H1 (cell line): ENCODE results near the gene MGAT5. TPM values are rescaled to one million over a fixed set of nuclear protein-coding genes. Genes with fewer than 3 reads are reported as not detected.

Experiments
- CTCF ChIA-PET: fragments of 300-600 bp; sonication (Branson Sonifier 250); formaldehyde crosslinking; loops from one replicate; lab custom pipeline; 2021; ENCODE audit not compliant: partially characterized antibody; lab: Charles Lee
- POLR2A ChIA-PET: fragments of 300-600 bp; sonication (Branson Sonifier 250); formaldehyde crosslinking; loops from one replicate; lab custom pipeline; 2021; ENCODE audit warnings: inconsistent platforms; ENCODE audit not compliant: partially characterized antibody; lab: Charles Lee
- DNase-seq, 2 experiments: peaks; one replicate each; pipeline versions ENCODE4 v3.0.0 to v3.0.0-alpha.2; 2010 to 2022; ENCODE audit warnings: low spot score in 2 of 2, low read depth in 1 of 2, mixed read lengths in 1 of 2
- FAIRE-seq: peaks from 2 replicates; lab custom pipeline; 2011; peaks lifted over from hg19 to GRCh38; lab: Jason Lieb, UNC
- H2AFZ ChIP-seq: 2 replicates; pipeline ENCODE4 v1.8.1; 2012; ENCODE audit warnings: low read length, inconsistent platforms
- H2AK5ac ChIP-seq: 2 replicates; pipeline ENCODE4 v1.6.1; 2013; ENCODE audit warnings: low read depth, low read length
- H2BK120ac ChIP-seq: replicated peaks from 2 replicates; pipeline ENCODE3; 2013; ENCODE audit warnings: low read depth, low read length, inconsistent platforms
- H2BK12ac ChIP-seq: 2 replicates; pipeline ENCODE4 v1.6.1; 2013; ENCODE audit warnings: low read depth, low read length
- H2BK15ac ChIP-seq: 2 replicates; pipeline ENCODE4 v1.6.1; 2013; ENCODE audit warnings: low read length
- H2BK20ac ChIP-seq: 2 replicates; pipeline ENCODE4 v1.6.1; 2013; ENCODE audit warnings: low read length
- H2BK5ac ChIP-seq: 2 replicates; pipeline ENCODE4 v1.6.1; 2013; ENCODE audit warnings: low read depth, low read length
- H3K14ac ChIP-seq: 2 replicates; pipeline ENCODE4 v1.6.1; 2013; ENCODE audit warnings: inconsistent platforms; ENCODE audit not compliant: insufficient read length
- H3K18ac ChIP-seq: 2 replicates; pipeline ENCODE4 v1.6.1; 2013; ENCODE audit warnings: low read length; ENCODE audit errors: extremely low read depth
- H3K23ac ChIP-seq: 2 replicates; pipeline ENCODE4 v1.6.1; 2013; ENCODE audit warnings: inconsistent platforms; ENCODE audit not compliant: insufficient read length
- H3K23me2 ChIP-seq: 2 replicates; pipeline ENCODE4 v1.6.1; 2013; ENCODE audit warnings: low read depth, low read length
- H3K27ac ChIP-seq: 2 replicates; pipeline ENCODE4 v1.6.1; 2011; ENCODE audit warnings: low read depth, low read length, inconsistent platforms
- H3K27me3 ChIP-seq, 4 experiments: replicated peaks in 1 of 4; 1 replicate in 1 of 4; 2 replicates in 3 of 4; pipeline versions ENCODE4 v1.6.1 to v1.8.1; 2011 to 2013; ENCODE audit warnings: low read length in 3 of 4, mild to moderate bottlenecking in 3 of 4, inconsistent platforms in 2 of 4, mixed read lengths in 2 of 4, moderate library complexity in 1 of 4; ENCODE audit not compliant: control insufficient read depth in 3 of 4, insufficient read depth in 3 of 4; ENCODE audit errors: extremely low read depth in 1 of 4
- H3K36me3 ChIP-seq, 4 experiments: 2 replicates each; pipeline versions ENCODE4 v1.6.1 to v1.8.1; 2011 to 2013; ENCODE audit warnings: mild to moderate bottlenecking in 4 of 4, low read length in 3 of 4, moderate library complexity in 2 of 4, control low read depth in 1 of 4, inconsistent platforms in 1 of 4; ENCODE audit not compliant: insufficient read depth in 4 of 4, control insufficient read depth in 2 of 4
- H3K4ac ChIP-seq: replicated peaks from 2 replicates; pipeline ENCODE3; 2013; ENCODE audit warnings: low read length, low read depth, mixed read lengths, inconsistent platforms; ENCODE audit not compliant: insufficient read length
- H3K4me1 ChIP-seq, 4 experiments: replicated peaks in 1 of 4; 1 replicate in 1 of 4; 2 replicates in 3 of 4; pipeline versions ENCODE4 v1.6.1 to v1.8.1; 2011 to 2013; ENCODE audit warnings: low read length in 3 of 4, inconsistent platforms in 2 of 4, mixed read lengths in 1 of 4; ENCODE audit not compliant: insufficient read depth in 4 of 4, control insufficient read depth in 3 of 4
- H3K4me2 ChIP-seq, 2 experiments: 2 replicates each; pipeline versions ENCODE4 v1.6.1 to v1.8.1; 2011 to 2013; ENCODE audit warnings: low read depth in 2 of 2, low read length in 2 of 2, control low read depth in 1 of 2, inconsistent platforms in 1 of 2, mild to moderate bottlenecking in 1 of 2; ENCODE audit not compliant: insufficient read depth in 1 of 2
- H3K4me3 ChIP-seq, 4 experiments: fragments of 200-600, 300-600 bp in 1 of 4; sonication (generic), shearing (Covaris generic), sonication (Bioruptor Twin) in 1 of 4; 2 replicates each; pipeline versions ENCODE4 v1.5.1 to v1.8.1; 2011 to 2016; ENCODE audit warnings: low read length in 4 of 4, low read depth in 3 of 4, control low read depth in 2 of 4, inconsistent platforms in 2 of 4, mild to moderate bottlenecking in 2 of 4, mixed read lengths in 1 of 4, moderate library complexity in 1 of 4; ENCODE audit not compliant: insufficient read depth in 2 of 4; ENCODE audit errors: extremely low read depth in 1 of 4
- H3K56ac ChIP-seq: replicated peaks from 2 replicates; pipeline ENCODE3; 2013; ENCODE audit warnings: low read depth, mild to moderate bottlenecking, mixed read lengths, low read length, inconsistent platforms; ENCODE audit not compliant: insufficient read length
- H3K79me1 ChIP-seq: 2 replicates; pipeline ENCODE4 v1.6.1; 2013; ENCODE audit warnings: low read depth, low read length, control low read depth
- H3K79me2 ChIP-seq, 2 experiments: 2 replicates each; pipeline versions ENCODE4 v1.6.1 to v1.8.1; 2012 to 2013; ENCODE audit warnings: low read length in 2 of 2, mild to moderate bottlenecking in 2 of 2, inconsistent platforms in 1 of 2; ENCODE audit not compliant: insufficient read depth in 2 of 2, control insufficient read depth in 1 of 2
- H3K9ac ChIP-seq, 4 experiments: replicated peaks in 1 of 4; 1 replicate in 1 of 4; 2 replicates in 3 of 4; pipeline versions ENCODE4 v1.6.1 to v1.8.1; 2011 to 2013; ENCODE audit warnings: low read depth in 3 of 4, low read length in 3 of 4, control low read depth in 2 of 4, mild to moderate bottlenecking in 2 of 4, moderate library complexity in 2 of 4, inconsistent platforms in 1 of 4; ENCODE audit errors: extremely low read depth in 1 of 4
- H3K9me3 ChIP-seq, 2 experiments: 2 replicates each; pipeline versions ENCODE4 v1.6.1 to v1.8.1; 2012 to 2013; ENCODE audit warnings: mild to moderate bottlenecking in 2 of 2, moderate library complexity in 2 of 2, control low read depth in 1 of 2, inconsistent platforms in 1 of 2, low read depth in 1 of 2, low read length in 1 of 2, mixed read lengths in 1 of 2; ENCODE audit not compliant: insufficient read depth in 2 of 2
- H4K20me1 ChIP-seq, 2 experiments: replicated peaks in 1 of 2; 2 replicates each; pipeline versions ENCODE3 to v1.8.1; 2011 to 2013; ENCODE audit warnings: inconsistent platforms in 2 of 2, low read length in 2 of 2, mild to moderate bottlenecking in 1 of 2; ENCODE audit not compliant: insufficient read depth in 2 of 2, control insufficient read depth in 1 of 2
- H4K5ac ChIP-seq: 2 replicates; pipeline ENCODE4 v1.6.1; 2013; ENCODE audit warnings: low read length, low read depth, mixed read lengths, inconsistent platforms; ENCODE audit not compliant: insufficient read length
- H4K8ac ChIP-seq: 2 replicates; pipeline ENCODE4 v1.8.0; 2013; ENCODE audit warnings: mild to moderate bottlenecking, moderate library complexity, low read length, inconsistent platforms; ENCODE audit not compliant: insufficient read depth; ENCODE audit errors: extremely low read depth
- H4K91ac ChIP-seq: replicated peaks from 2 replicates; pipeline ENCODE3; 2013; ENCODE audit warnings: low read length, mixed read lengths, inconsistent platforms; ENCODE audit not compliant: insufficient read length
- ASH2L ChIP-seq: fragments of 200-600, 300-600 bp; sonication (generic); IDR thresholded peaks from one replicate; pipeline ENCODE4 v1.7.1; 2017; ENCODE audit warnings: low read length
- CEBPB ChIP-seq: IDR thresholded peaks from 2 replicates; pipeline ENCODE4 v1.6.1; 2012; ENCODE audit warnings: low read depth, low read length
- FOSL1 ChIP-seq: IDR thresholded peaks from 2 replicates; pipeline ENCODE4 v1.6.1; 2011; ENCODE audit warnings: mild to moderate bottlenecking, low read depth, low read length, moderate library complexity; ENCODE audit not compliant: insufficient read depth
- GABPA ChIP-seq: IDR thresholded peaks from 2 replicates; pipeline ENCODE4 v1.6.1; 2011; ENCODE audit warnings: mild to moderate bottlenecking, low read length, moderate library complexity, borderline replicate concordance; ENCODE audit not compliant: insufficient read depth
- PHF8 ChIP-seq: fragments of 200-600 bp; sonication (generic); conservative IDR thresholded peaks from 2 replicates; pipeline ENCODE4 v1.7.1; 2012; ENCODE audit warnings: low read depth, mild to moderate bottlenecking, inconsistent platforms, low read length, moderate library complexity
- POLR2AphosphoS5 ChIP-seq: IDR thresholded peaks from 2 replicates; pipeline ENCODE4 v1.6.1; 2011; ENCODE audit warnings: low read depth, low read length
- RBBP5 ChIP-seq: IDR thresholded peaks from 2 replicates; pipeline ENCODE4 v1.7.1; 2012; ENCODE audit warnings: low read depth, mild to moderate bottlenecking, inconsistent platforms, low read length, moderate library complexity, borderline replicate concordance
- RFX5 ChIP-seq: IDR thresholded peaks from 2 replicates; pipeline ENCODE4 v1.6.1; 2011; ENCODE audit warnings: low read depth, low read length, improper control_type of control experiment, borderline replicate concordance
- RXRA ChIP-seq: IDR thresholded peaks from 2 replicates; pipeline ENCODE4 v1.6.1; 2011; ENCODE audit warnings: low read depth, mild to moderate bottlenecking, low read length, moderate library complexity; ENCODE audit not compliant: insufficient read depth
- SP2 ChIP-seq: IDR thresholded peaks from 2 replicates; pipeline ENCODE4 v1.6.1; 2012; ENCODE audit warnings: mild to moderate bottlenecking, low read length, inconsistent platforms
- SP4 ChIP-seq: IDR thresholded peaks from 2 replicates; pipeline ENCODE4 v1.6.1; 2012; ENCODE audit warnings: low read length, inconsistent platforms
- TBP ChIP-seq: IDR thresholded peaks from 2 replicates; pipeline ENCODE4 v1.6.1; 2011; ENCODE audit warnings: low read depth, low read length, improper control_type of control experiment
- ZNF274 ChIP-seq: IDR thresholded peaks from 2 replicates; pipeline ENCODE4 v1.7.0; 2012; ENCODE audit warnings: low read length, borderline replicate concordance; ENCODE audit errors: extremely low read depth
- WGBS, 2 experiments: shearing (Covaris generic) in 1 of 2; methylation state at CpG; one replicate each; pipeline versions ENCODE4 v1.1.6 to v1.1.7; 2013 to 2015; ENCODE audit warnings: low lambda C conversion rate in 2 of 2, mixed read lengths in 2 of 2, inconsistent platforms in 1 of 2, low coverage in 1 of 2, missing lambda C conversion rate in 1 of 2; ENCODE audit not compliant: insufficient replicate concordance in 2 of 2, insufficient coverage in 1 of 2, insufficient read length in 1 of 2; ENCODE audit errors: extremely low coverage in 1 of 2, missing lambda C conversion rate in 1 of 2; 5-methylcytosine and 5-hydroxymethylcytosine counted together
- polyA plus RNA-seq, 7 experiments: library from polyadenylated mRNA; depleted of rRNA in 3 of 7; stranded (reverse) in 5 of 7; unstranded in 2 of 7; fragments of >200 nt in 5 of 7; fragments of 200-250 nt in 2 of 7; gene quantifications; 1 replicate in 5 of 7; 2 replicates in 1 of 7; 4 replicates in 1 of 7; pipeline versions ENCODE4 v1.2.1 to v1.2.3, GENCODE V29; 2011 to 2013; ENCODE audit warnings: missing spikeins in 2 of 7, mixed read lengths in 2 of 7
- total RNA-seq: library from RNA; stranded (reverse); fragmentation: NEBNext Ultra II Directional; extraction: Animal tissue kit (Norgen Biotek cat#: 25700); gene quantifications from 2 replicates; pipeline ENCODE4 v1.2.1, GENCODE V29; 2021
- TF ChIP-seq, protein P1 (sequence below): IDR thresholded peaks from 2 replicates; pipeline ENCODE4 v1.6.1; 2012; ENCODE audit warnings: inconsistent platforms

MGAT5 gene
- total and polyA plus RNA-seq, 2 of the 8 experiments (the other 6 are each of a cell fraction or from before 2014, with no cell fraction given), result 11.2 to 49.2 TPM

GRCh38 chr2:134231965-134232340 is 21.9 kb upstream of the MGAT5 start:
- no peak overlapping the region for H2BK20ac ChIP-seq
- ChIA-PET CTCF (interaction anchor here (0.6 to 3.4 kb wide), 2 partner anchors 12 to 65 kb away, joined by 3 to 18 read pairs; no protein-coding TSS in a partner anchor), POLR2A (interaction anchor here (2.0 kb wide), 1 partner anchor 13 kb away, joined by 4 read pairs; no protein-coding TSS in a partner anchor)
- WGBS, 2 experiments, result 86% methylated on average over 2 of the region's 2 CpGs; no CpG with 5 or more reads in 1 of the 2 experiments
- no peak overlapping the region for H3K56ac ChIP-seq
- H2BK15ac ChIP-seq, result no peak overlapping the region
- H3K36me3 ChIP-seq, result peaks cover 0 to 4% (median 0%) of the 10 kb centered on the region in 4 experiments; a peak in 2 of 8 replicates
- H3K23me2 ChIP-seq, result no peaks in the 10 kb centered on the region; the same call in 1 of the 2 replicates
- H2BK12ac ChIP-seq, result no peak overlapping the region
- H3K14ac ChIP-seq, result no peak overlapping the region
- H3K18ac ChIP-seq, result no peak overlapping the region
- H2AK5ac ChIP-seq, result no peak overlapping the region
- no peak overlapping the region for H2AFZ ChIP-seq
- no peak overlapping the region for H4K8ac ChIP-seq
- no peak overlapping the region for H3K23ac ChIP-seq
- no peak overlapping the region for H4K5ac ChIP-seq
- no peak overlapping the region for H3K27ac ChIP-seq
- FAIRE-seq (no peak), DNase-seq (no peak)
- H3K4me2 ChIP-seq, result no peak overlapping the region
- H2BK5ac ChIP-seq, result no peak overlapping the region
- no peak overlapping the region for H4K91ac ChIP-seq
- H3K9ac ChIP-seq, result no peak overlapping the region
- H4K20me1 ChIP-seq, result peaks cover 0 to 2% of the 10 kb centered on the region in 2 experiments
- H3K79me2 ChIP-seq, result peaks cover 3 to 71% of the 10 kb centered on the region in 2 experiments; a peak in 3 of 4 replicates
- no peaks in the 10 kb centered on the region; the same call in 1 of the 2 replicates for H3K79me1 ChIP-seq
- H3K4me1 ChIP-seq, result no peaks in the 10 kb centered on the region
- H3K4me3 ChIP-seq, result no peak overlapping the region
- H3K4ac ChIP-seq, result no peak overlapping the region
- no peaks in the 10 kb centered on the region for H3K27me3 ChIP-seq
- H3K9me3 ChIP-seq, result peaks cover 20 to 22% of the 10 kb centered on the region in 2 experiments; a peak in 3 of 4 replicates
- no peak overlapping the region for H2BK120ac ChIP-seq
- TF ChIP-seq RBBP5 (no peak), ASH2L (no peak), RFX5 (no peak), ZNF274 (no peak), RXRA (no peak), TBP (no peak), PHF8 (no peak), CEBPB (no peak), SP2 (no peak), GABPA (no peak), SP4 (no peak), FOSL1 (no peak), POLR2AphosphoS5 (no peak)
- TF ChIP-seq, protein P1, sequence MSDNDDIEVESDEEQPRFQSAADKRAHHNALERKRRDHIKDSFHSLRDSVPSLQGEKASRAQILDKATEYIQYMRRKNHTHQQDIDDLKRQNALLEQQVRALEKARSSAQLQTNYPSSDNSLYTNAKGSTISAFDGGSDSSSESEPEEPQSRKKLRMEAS, result no peak
